T-helper 2 cell (primary cell): ENCODE results near the gene ALDH9A1.
A peak's percentile ranks its signal among the peaks of the same experiment; 100 is the strongest.
"Not testable (repeated sequence)": the region's sequence is repeated elsewhere in the genome, so short reads cannot be mapped to it uniquely, and the experiment has no call there.

Experiments used
- DNase-seq, 5 experiments: peaks; one replicate each; pipeline versions ENCODE4 v3.0.0 to v3.0.0-alpha.2; 2012 to 2022
- total RNA-seq, 2 donors: gene quantifications; one replicate each; lab custom pipeline; 2026; lab: John Stamatoyannopoulos, UW

The ALDH9A1 gene
- total RNA-seq = 31.8 to 45.0 reads per million in 2 donors

GRCh38 chr1:165697881-165698760 lies at the start of gene ALDH9A1:
Gene ALDH9A1, minus strand, starts transcription at chr1:165698562. Its CDS starts 4 bp downstream, at chr1:165698558.
- DNase-seq = peak; percentile 74 to 93 (median 82)

GRCh38 chr1:165747632-165748447 lies 49.5 kb upstream of the ALDH9A1 start:
- no peak for DNase-seq

GRCh38 chr1:165744913-165745312 lies 46.6 kb upstream of the ALDH9A1 start:
- DNase-seq = not testable (repeated sequence)

GRCh38 chr1:165742194-165742593 lies 43.8 kb upstream of the ALDH9A1 start:
- no peak for DNase-seq

- no peak for DNase-seq
Observed at GRCh38 chr1:165738794-165739193, 40.4 kb upstream of the ALDH9A1 start.

- no peak for DNase-seq
Observed at GRCh38 chr1:165737196-165737595, 38.8 kb upstream of the ALDH9A1 start.

- DNase-seq = no peak
Observed at GRCh38 chr1:165734906-165735305, 36.5 kb upstream of the ALDH9A1 start.

- no peak for DNase-seq
Observed at GRCh38 chr1:165726841-165727240, 28.5 kb upstream of the ALDH9A1 start.

- no peak for DNase-seq
Observed at GRCh38 chr1:165726169-165726568, 27.8 kb upstream of the ALDH9A1 start.

- peak in 1 of 5 experiments; percentile 66 for DNase-seq
Observed at GRCh38 chr1:165717918-165718515, 19.7 kb upstream of the ALDH9A1 start.

GRCh38 chr1:165716265-165717051 lies 18.1 kb upstream of the ALDH9A1 start:
- DNase-seq = not testable (repeated sequence)

GRCh38 chr1:165712764-165713163 lies 14.4 kb upstream of the ALDH9A1 start:
- no peak for DNase-seq

GRCh38 chr1:165707984-165708706 lies 9.8 kb upstream of the ALDH9A1 start:
- DNase-seq = no peak

GRCh38 chr1:165703648-165704047 lies 5.3 kb upstream of the ALDH9A1 start:
- DNase-seq = no peak

- not testable (repeated sequence) for DNase-seq
Observed at GRCh38 chr1:165701922-165702321, 3.6 kb upstream of the ALDH9A1 start.

- peak in 1 of 5 experiments; percentile 13 for DNase-seq
Observed at GRCh38 chr1:165699577-165699976, 1.2 kb upstream of the ALDH9A1 start.

- no peak for DNase-seq
Observed at GRCh38 chr1:165698761-165699052, 345 bp upstream of the ALDH9A1 start.

- no peak for DNase-seq
Observed at GRCh38 chr1:165697491-165697880, 876 bp downstream of the ALDH9A1 start.

- DNase-seq = no peak
Observed at GRCh38 chr1:165696625-165697100, 1.7 kb downstream of the ALDH9A1 start.

- no peak for DNase-seq
Observed at GRCh38 chr1:165695031-165695430, 3.3 kb downstream of the ALDH9A1 start.

GRCh38 chr1:165688046-165688445 lies 10.3 kb downstream of the ALDH9A1 start:
- no peak for DNase-seq
